GM04504 (cell line): ENCODE data around the gene RGMA.

Source experiments
- DNase-seq: peaks from one replicate; pipeline ENCODE4 v3.0.0-alpha.2; 2012; ENCODE audit warnings: low read depth

RGMA gene

DNA sequence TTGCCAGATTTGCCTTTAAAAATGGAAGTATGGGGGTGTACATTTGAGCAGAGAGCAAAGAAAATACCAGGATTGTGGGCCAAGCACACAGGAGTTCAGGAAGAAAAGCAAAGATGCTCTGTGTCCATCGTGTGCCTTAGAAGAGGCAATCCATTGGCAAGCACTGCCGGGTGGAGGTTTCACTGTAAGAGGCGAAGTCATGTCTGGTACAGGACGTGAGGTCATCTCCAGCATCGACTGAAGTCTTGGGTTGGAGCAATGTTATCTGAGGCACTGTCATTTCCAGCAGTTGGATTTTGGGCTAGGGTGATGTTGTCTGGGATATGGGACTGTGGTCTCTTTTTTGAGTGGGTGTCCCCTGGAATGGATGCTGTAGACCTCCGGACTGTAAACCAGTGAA lies 4.8 kb upstream of the RGMA start:
- DNase-seq = no peak

- DNase-seq = no peak
Measured at GRCh38 chr15:93091465-93091864, 2.5 kb upstream of the RGMA start.

DNA sequence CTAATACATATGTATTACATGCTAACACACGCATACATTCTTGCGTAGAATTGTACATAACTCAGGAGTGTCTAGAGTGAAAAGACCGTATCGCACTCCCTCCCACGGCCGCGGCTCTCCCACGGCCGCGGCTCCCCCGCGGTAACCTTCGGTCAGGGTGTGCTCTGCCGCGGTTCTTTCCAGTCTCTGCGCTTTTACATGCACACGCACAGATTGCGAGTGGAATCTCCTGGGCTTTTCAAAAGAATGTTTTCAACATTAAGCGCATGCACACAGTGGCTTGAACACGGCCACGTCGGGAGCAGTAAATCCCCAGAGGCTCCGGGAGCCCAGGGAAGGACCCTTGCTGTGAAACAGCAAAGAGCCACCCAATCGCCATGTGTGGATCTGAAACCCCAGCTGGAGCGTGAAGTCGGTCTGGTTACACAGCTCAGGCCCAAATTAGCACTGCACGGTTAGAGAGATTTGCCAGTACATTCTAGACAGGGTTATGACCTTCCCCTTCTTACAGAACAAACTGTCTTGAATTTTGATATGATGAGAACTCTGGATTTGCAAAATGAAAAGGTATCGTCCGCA lies 805 bp upstream of the RGMA start:
- DNase-seq = no peak

GRCh38 chr15:93088200-93088980 lies 621 bp downstream of the RGMA start:
- no peak for DNase-seq

DNA sequence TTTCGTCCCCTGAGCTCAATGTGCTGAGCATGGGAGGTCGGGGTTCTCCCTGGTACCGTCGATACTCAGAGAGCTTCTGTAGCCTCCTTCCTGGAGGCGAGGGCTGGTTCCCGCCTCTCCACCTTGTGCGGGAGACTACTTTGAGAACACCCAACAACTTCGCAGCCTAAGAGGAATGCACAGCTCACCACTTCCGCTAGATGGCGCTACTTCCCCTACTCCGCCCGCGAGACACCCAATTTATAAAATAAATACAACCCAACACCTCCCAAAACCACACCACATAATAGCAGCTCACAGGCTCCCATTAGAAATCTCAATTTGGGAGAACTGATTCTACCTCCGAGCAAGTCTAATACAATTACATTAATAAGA lies 1.2 kb downstream of the RGMA start:
- DNase-seq = peak; percentile 17

GRCh38 chr15:93086791-93087190 lies 2.2 kb downstream of the RGMA start:
- no peak for DNase-seq

- DNase-seq = no peak
Measured at GRCh38 chr15:93085692-93086091, 3.3 kb downstream of the RGMA start.

- no peak for DNase-seq
Measured at GRCh38 chr15:93082861-93083260, 6.2 kb downstream of the RGMA start.

- DNase-seq = no peak
Measured at GRCh38 chr15:93081399-93081798, 7.6 kb downstream of the RGMA start.

DNA sequence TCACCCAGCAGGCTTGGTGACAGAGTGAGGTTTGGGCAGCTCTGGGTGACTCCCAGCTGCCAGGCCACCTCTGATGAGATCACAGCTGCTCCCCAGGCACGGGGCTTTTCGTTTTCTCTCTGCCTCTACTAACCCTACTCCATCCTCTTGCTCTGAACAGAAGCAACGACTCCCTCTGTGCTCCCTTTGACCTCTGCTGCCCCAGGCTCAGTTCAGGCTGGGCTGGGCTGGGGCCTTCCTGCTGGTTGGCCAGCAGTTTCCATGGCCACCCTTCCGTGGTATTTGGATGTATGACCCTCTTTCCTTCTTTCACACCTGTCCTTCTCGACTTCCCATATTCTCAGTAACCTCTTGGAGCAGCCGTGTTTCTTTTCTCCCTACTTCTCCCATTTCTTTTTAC lies 8.6 kb downstream of the RGMA start:
- no peak for DNase-seq

- DNase-seq = no peak
Measured at GRCh38 chr15:93076875-93077274, 12.1 kb downstream of the RGMA start.

- no peak for DNase-seq
Measured at GRCh38 chr15:93076217-93076616, 12.8 kb downstream of the RGMA start.

DNA sequence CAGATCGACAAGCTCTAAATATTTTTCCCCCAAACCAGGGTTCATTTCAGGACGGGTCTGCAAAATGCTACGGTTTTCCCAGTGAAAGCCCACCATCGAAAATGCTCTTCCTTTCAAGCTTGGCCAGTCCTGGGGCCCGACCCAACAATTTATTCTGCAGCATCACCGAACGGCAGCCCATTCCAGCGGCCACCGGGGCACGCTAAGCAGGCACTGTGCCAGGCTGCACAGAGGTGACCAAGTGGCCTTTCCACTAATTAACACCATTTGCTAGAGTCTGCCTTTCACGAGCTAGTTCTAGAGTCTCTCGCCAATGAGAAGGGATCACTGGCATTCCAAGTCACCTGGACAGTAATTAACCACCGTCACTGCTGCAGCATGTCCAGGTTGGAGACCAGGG lies 14.4 kb downstream of the RGMA start:
- no peak for DNase-seq

GRCh38 chr15:93073465-93073952 lies 15.5 kb downstream of the RGMA start:
- DNase-seq = no peak

DNA sequence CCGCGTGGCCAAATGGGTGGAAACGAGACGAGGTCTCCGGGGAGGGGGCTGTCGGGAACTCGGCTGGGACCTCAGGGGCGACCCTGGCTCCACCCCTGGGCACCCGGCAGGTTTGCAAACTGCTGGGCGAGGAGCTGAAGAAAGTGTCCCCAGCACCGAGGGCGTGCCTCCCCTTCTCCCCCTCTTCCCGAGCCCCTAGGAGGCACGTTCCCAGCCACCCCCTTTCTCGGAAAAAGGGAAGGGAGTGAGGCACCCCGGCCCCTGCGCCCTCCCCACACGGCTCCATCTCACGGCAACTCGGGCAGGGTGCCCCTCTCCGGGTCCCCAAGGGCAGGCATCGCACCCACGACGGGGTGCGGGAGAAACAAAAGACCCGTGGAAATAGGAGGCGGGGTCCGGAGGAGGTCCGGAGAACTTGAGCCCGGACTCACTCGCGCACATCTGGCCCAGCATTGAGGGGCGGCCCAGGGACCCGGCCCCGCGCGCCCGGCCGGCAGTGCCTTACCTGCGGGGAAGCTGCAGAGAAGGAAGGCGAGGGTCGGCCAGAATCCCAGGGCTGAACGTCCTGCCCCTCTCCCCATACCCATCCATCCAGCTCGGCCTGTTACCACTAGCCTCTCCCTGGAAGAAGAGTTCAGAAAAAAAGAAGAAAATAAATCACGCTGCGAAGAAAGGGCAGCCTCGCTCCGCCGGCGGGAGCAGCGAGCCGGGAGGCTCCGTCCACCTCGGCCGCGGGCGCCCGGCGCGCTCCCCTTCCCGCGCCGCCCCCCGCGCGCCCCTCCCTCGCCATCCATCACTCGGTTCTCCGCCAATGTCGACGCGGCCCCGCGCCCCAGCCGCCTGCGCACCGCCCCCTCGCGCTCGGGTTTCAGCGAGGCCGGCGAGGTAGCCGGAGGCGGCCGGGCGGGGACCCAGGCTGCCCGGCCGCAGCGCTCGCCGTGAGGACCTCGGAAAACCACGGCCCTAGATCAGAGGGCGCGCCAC lies 16.3 kb downstream of the RGMA start:
- peak; percentile 20 for DNase-seq

DNA sequence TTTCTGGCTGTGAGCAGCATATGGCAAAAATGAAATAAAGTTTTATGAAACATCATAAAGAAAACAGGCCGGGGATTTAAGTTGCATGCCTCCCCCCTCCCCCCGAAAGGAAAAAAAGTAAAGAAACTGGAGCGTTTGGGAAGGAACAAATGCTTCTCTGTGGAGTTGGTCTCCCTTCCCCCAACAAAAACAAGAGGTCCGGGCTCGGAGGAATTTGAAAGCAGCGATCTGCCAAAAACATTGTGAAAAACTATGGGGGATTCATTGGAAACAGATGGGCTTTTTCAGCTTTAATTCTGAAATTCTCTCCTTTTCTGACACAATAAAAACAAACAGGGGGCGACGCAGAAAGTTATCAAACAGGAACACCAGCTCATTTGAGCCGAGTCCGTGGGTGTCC lies 17.0 kb downstream of the RGMA start:
- DNase-seq = no peak

DNA sequence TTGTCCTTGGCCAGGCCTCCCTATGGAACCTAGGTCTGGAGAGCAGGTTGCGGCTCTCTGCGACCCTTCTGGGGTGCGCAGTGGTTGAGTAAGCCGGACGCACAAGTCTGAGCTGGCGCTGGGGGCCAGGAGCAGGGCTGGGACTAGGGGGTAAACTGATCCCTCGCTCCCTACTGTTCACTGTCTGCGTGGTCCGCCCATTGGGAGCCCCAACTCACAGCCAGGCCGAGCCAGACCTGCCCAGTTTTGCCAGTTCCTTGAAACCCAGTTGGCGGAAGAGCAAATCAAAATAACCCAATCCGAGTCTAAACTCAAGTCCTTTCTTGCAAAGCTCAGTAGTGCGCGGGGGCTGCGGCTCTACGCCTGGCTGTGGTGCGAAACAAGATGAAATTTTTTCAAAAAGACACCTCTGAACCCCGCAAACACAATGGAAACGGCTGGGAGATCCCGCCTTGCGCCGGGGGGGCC lies 17.5 kb downstream of the RGMA start:
- no peak for DNase-seq

- DNase-seq = no peak
Measured at GRCh38 chr15:93070551-93071296, 18.3 kb downstream of the RGMA start.

GRCh38 chr15:93070132-93070531 lies 18.9 kb downstream of the RGMA start:
- DNase-seq = no peak

DNA sequence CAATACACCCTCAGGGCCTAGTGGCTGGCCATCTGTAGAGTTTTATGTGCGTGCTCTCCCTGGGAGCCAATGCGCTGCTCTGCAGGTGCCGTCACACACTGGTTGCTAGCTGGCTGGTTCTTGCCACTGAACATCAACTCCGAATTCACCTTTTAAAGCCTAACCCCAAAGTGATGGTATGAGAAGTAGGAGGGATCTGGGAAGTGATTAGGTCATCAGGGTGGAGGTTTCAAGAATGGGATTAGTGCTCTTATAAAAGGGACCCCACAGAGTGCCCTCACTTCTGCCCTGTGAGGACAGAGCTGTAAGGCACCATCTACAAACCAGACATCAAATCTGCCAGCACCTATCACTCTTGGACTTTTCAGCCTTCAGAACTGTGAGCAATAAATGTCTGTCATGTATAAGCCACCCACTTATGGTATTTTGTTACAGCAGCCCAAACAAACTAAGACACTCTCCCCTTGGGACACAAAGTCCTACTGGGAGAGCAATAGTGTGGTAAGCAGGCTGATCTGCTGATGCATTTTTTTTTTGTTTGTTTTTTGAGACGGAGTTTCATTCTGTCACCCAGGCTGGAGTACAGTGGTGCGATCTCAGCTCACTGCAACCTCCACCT lies 20.3 kb downstream of the RGMA start:
- no peak for DNase-seq

GRCh38 chr15:93067649-93068085 lies 21.3 kb downstream of the RGMA start:
- DNase-seq = no peak
